MM.1S (cell line): Measurements from ENCODE around the gene WFDC12.
A peak's percentile ranks its signal among the peaks of the same experiment; 100 is the strongest.

ENCODE experiments used
- CTCF ChIP-seq: fragments of 300-600 bp; sonication (generic); IDR thresholded peaks from 2 replicates; pipeline ENCODE4 v1.5.1; 2016; ENCODE audit warnings: antibody characterized with exemption, low read length, mixed read lengths
- EZH2 ChIP-seq: fragments of 300-600 bp; sonication (generic); optimal IDR thresholded peaks from 2 replicates; pipeline ENCODE3; 2017; ENCODE audit warnings: low read depth, mild to moderate bottlenecking, antibody characterized with exemption, low read length, mixed read lengths
- EZH2phosphoT487 ChIP-seq: fragments of 300-600 bp; sonication (generic); IDR thresholded peaks from 2 replicates; pipeline ENCODE4 v1.6.1; 2018; ENCODE audit warnings: antibody characterized with exemption, low read length

- TF ChIP-seq CTCF (peak; percentile 89), EZH2 (no peak), EZH2phosphoT487 (no peak)
Observed at GRCh38 chr20:45138561-45139300, 14.5 kb upstream of the WFDC12 start.
